SK-N-SH (cell line): ENCODE measurements around the gene UBE2R2.

Experiments
- CTCF ChIP-seq: fragments of 200-600 bp; sonication (generic); IDR thresholded peaks from 2 replicates; pipeline ENCODE4 v1.6.1; 2017; ENCODE audit warnings: antibody characterized with exemption, mild to moderate bottlenecking, moderate library complexity
- EZH2phosphoT487 ChIP-seq: fragments of 200-600 bp; sonication (generic); IDR thresholded peaks from 2 replicates; pipeline ENCODE4 v1.6.1; 2017; ENCODE audit warnings: low read depth, mixed run types, mild to moderate bottlenecking, antibody characterized with exemption, moderate library complexity, borderline replicate concordance
- FOXJ3 ChIP-seq: sonication (generic); formaldehyde crosslinking; IDR thresholded peaks from 2 replicates; pipeline ENCODE4 v1.5.1; 2020; ENCODE audit warnings: mild to moderate bottlenecking, missing genetic modification reagents
- MXI1 ChIP-seq: IDR thresholded peaks from 2 replicates; pipeline ENCODE4 v1.6.1; 2012; ENCODE audit warnings: mild to moderate bottlenecking, low read depth, low read length, improper control_type of control experiment
- REST ChIP-seq: IDR thresholded peaks from 2 replicates; pipeline ENCODE4 v1.6.1; 2012; ENCODE audit warnings: mild to moderate bottlenecking, low read depth, low read length, moderate library complexity

GRCh38 chr9:33818847-33819500 is 2.0 kb downstream of the UBE2R2 start:
- no peak for TF ChIP-seq CTCF
- no peak for TF ChIP-seq REST
- no peak for TF ChIP-seq MXI1
- TF ChIP-seq EZH2phosphoT487, result no peak
- no peak for TF ChIP-seq FOXJ3 (CRISPR knock-in tag)
